ENCODE results near the gene ERGIC1.

Gene ERGIC1

DNA sequence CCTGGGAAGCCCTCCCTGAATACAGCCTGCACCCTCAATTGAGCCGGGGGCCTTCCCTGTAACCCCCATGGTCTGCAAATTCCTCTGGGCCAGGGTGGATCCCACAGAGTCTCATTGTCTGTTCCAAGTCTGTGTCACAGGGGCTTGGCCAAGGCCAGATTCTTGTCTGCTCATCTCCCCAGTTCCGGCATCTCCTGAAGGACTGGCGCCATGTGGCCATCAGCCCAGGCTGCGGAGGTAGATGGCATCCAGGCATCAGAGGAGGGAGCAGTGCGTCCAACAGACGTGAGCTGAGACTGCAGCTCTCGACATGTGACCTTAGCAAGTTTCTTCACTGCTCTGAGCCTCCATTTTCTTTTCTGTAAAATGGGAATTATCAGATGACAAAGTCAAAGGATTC is 87.9 kb downstream of the ERGIC1 start:
- DNase-seq (ENCODE audit: low read depth), result no peak

DNA sequence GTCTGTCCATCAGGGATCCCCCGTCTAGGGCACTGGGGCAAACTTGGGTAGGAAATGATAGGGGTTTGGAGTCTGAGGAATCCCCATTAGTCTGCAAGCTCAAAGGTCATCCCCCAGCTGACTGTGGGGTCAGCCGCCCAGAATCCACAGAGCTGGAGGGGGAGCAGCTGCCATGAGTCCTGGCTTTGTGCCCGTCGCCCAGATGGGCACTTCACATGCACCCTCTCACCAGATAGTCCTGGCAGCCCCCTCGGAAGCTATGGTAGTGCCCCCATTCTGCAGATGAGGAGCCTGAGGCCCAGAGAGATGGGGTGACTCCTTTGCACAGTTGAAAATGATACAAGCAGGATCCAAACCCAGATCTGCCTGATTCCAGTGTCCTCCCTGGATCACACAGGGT is 89.5 kb downstream of the ERGIC1 start:
- no peak for DNase-seq (ENCODE audit: low read depth)

DNA sequence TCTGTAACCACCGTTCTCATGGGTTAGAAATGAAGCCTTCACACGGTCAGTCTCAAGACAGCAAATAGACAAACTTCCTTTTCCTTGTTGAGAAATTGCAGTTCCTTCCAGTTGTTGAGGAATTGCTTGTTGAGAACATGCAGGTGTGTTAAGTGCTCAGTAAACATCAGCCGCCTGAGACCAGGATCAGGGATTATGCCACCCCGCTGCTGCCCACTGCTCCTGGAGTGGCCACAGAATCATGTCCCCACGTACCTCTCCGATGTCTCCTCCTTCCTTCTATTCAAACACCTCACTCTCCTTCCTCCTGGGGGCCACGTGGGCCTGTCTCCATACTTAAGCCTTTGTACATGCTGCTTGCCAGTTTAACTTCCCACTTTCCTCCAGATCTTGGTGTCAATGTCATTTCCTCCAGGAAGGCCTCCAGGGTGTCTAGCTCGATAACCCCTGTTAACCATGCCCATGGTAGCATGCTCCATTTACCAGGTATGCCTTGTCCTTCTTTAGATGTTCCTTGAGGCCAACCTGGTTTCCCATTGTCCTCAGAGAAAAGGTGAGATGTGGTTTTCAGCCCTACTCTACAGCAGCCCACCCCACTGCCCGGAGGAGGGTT is 91.4 kb downstream of the ERGIC1 start:
- DNase-seq (ENCODE audit: low read depth), result no peak

DNA sequence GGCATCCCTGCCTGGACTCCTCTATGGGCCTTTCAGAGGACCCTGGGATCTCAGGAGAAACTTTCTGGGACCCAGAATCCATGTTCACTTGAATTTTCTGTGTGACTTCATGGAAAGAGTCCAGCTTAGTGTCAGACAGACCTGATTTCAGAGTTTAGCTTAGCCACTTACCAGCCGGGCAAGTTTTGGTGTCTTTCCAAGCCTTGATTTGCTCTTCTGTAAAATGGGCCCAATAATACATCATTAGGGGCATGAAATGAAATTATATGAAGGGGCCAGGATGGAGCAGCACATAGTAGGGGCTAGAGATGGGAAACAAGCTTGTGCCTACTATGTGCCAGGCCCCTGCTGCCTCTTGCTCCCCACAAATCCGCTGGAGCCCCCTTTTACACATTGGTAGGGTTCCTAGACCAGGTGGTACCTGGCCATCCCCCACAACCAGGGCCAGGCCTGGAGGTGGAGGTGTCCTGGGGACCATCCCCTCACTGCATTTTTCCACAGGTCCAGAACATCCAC is 92.0 kb downstream of the ERGIC1 start:
- DNase-seq (ENCODE audit: low read depth), result no peak

DNA sequence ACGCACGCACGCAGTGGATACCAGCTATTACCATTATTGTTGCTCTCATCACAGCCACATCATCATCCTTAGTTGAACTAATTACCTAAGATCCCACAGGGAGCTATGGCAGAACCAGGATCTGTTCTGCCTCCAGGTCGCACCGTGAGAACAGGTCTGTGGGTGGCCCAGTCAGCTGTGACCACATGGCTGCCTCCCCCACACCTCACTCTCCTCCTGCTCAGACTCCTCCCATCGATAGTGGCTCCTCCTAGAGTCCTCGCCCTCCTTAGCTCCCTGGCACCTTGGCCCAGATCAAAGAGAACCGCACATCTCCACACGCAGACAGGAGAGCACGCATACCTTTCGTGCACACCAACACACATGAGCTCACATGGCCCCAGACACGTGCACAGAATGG is 92.7 kb downstream of the ERGIC1 start:
- DNase-seq (ENCODE audit: low read depth), result no peak

DNA sequence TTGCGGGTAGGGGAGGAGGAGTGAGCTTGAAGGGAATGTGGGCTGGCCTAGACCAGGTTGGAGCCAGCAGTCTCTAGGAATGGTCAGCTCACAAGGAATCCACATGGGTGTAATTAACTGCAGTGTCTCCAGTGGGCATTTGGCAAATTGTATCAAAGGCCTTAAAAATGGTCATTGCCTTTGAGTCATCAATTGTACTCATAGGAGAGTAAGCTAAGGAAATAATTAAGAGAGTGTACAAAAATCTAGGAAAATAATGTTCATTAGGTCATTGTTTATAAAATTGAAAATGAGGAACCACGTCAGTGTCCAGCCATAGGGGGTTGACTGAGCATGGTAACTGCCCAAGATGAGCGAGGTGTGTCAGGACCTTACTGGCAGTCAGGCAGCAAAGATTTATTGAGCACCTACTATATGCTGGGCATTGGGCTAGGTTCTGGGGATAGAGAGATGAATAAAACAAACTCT is 95.4 kb downstream of the ERGIC1 start:
- no peak for DNase-seq (ENCODE audit: low read depth)

DNA sequence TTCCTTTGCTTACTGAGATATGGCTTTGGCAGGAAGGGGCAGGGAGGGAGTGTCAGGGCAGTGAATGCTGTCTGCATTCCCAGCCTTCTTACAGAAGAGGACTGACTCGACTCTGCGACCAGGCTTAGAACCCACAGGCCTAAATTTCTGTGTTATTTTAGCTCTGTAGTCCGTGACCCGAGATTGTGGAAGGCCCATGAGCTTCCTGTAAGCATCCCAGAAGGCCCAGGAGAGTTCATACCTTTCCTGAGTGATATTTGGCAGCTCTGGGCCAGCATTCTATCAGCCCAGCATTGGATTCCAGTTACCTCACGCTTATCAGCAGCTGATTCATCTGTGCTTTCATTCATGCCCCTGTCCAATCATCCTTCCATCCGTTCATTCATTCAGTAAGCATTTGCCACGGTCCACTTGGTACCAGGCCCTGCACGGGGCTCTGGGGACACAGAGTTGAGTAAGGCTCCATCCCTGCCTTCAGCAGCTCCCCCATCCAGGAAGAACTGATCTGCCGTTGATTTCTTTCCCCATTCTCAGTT is 97.0 kb downstream of the ERGIC1 start:
- DNase-seq (ENCODE audit: low read depth), result no peak

DNA sequence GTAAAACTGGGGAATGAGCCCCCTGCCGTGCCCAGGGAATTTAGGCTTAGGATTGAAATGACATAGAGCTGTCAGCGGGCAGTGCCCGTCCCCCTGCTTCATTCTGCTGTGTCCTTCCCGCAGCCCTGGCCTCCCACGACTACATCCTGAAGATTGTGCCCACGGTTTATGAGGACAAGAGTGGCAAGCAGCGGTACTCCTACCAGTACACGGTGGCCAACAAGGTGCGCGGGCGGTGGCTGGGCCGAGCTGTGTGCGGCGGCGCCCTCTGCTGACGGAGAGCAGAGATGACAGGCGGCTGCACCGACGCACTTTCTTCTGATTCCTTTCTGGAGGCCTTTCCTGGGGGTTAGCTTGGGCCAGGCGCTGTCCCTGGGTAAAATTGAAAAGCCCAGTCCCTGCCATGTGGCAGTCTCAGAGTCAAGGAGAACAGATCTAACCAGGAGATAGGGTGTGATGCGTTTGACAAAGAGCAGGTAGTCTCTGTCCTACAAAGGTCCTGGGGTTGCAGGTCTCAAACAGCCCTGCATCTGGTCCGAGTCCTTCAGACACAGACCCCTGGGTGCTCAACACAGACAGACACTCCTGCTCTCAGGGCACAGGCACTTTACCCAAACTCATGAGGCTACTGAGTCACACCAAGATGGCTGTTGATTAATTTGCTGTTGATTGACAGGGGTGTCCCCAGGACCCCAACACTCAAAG is 98.4 kb downstream of the ERGIC1 start:
- DNase-seq (ENCODE audit: low read depth), result peak; percentile 63

DNA sequence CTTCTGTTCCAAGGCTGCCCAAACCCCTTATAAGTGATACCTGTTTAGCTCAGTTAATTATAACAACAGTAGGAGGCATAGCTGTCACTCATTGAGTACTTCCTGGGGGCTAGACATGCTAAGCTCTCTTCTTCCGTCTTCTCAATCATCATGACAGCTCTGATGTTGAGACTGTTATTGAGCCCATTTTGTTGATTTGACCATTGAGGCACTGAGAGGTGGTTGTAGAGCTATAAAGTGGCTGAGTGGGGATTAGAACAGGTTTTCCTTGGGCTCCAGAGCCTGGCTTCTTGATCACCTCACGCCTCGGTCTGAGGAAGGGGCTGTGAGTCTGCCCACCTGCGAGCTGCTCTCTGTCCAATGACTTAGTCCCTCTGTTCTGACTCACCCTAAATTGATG is 99.2 kb downstream of the ERGIC1 start:
- no peak for DNase-seq (ENCODE audit: low read depth)

DNA sequence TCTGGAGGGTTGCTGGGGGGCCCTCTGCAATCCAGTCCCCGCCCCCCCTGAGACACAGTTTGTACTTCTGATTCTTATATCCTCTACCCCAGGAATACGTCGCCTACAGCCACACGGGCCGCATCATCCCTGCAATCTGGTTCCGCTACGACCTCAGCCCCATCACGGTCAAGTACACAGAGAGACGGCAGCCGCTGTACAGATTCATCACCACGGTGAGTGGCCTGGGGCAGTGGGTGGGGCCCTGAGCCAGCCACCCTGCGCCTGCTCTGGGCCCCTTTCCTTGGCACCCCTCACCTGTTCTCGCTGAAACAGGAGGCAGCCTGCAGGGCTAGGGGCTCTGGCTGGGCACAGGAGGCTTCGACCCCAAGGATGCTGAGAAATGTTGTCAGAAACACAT is 101.0 kb downstream of the ERGIC1 start:
- no peak for DNase-seq (ENCODE audit: low read depth)

DNA sequence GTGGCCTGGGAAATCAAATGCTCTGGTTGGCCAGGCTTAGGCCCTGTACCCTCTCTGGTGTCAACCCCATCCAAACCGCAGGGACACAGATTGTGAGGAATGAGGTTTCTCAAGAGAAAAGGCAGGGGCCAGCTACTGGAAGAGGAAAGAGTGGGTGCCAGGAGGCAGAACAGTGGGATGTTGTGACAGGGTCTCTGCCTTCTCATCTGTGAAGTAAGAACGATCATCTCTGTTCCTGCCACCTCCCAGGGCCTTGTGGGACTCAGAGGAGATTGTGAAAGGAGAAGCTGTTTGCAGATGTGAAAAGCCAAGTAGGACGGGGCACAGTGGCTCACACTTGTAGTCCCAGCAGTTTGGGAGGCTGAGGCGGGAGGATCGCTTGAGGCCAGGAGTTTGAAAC is 102.3 kb downstream of the ERGIC1 start:
- DNase-seq (ENCODE audit: low read depth), result no peak

DNA sequence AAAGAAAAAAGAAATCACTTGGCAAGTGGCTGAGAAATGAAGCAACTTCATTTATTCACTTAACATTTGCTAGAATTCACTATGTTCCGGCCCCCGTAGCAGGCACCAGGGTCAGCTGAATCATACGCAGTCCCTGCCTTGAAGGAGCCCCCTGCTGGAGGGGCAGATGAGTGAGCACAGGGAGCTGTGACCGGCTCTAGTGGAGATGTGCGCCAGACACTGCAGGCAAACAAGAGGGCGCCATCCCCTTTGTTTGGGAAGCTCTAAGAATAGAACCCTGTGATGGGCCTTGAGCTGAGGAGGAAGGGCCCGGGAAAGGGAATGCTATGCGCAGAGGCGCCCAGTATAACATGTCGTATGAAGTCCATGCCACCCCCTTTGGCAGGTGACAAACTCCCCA is 105.0 kb downstream of the ERGIC1 start:
- no peak for DNase-seq (ENCODE audit: low read depth)

DNA sequence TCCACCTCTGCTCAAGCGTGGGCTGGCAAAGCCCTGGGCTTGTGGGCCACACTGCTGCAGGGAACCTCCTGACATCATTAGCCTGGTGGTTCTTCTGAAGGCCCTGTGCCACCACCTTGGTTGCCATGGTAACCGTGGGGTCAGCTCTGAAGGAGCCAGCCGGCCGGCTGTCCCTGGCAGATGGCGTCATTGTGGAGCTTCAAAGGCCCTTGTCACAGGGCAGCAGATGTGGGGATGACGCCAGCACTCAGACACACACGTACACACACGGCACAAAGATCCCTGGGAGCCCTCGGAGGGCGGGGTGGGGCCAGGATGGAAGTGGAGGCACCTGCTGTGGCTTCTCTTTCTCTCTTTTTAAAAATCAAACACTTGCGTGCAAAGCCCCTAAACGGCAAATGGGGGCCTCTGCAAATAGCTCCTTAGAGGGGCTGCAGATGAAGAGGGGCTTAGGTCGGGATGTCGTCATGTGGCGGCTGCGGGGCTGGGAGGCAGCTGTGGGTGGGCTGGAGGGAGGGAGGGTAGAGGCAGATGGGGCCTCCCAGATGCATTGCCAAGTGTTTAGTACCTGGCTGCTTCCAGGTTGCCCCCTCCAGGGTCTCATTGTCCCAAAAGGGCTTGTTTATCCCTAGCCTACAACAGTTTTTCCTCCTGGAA is 105.7 kb downstream of the ERGIC1 start:
- DNase-seq (ENCODE audit: low read depth), result no peak

DNA sequence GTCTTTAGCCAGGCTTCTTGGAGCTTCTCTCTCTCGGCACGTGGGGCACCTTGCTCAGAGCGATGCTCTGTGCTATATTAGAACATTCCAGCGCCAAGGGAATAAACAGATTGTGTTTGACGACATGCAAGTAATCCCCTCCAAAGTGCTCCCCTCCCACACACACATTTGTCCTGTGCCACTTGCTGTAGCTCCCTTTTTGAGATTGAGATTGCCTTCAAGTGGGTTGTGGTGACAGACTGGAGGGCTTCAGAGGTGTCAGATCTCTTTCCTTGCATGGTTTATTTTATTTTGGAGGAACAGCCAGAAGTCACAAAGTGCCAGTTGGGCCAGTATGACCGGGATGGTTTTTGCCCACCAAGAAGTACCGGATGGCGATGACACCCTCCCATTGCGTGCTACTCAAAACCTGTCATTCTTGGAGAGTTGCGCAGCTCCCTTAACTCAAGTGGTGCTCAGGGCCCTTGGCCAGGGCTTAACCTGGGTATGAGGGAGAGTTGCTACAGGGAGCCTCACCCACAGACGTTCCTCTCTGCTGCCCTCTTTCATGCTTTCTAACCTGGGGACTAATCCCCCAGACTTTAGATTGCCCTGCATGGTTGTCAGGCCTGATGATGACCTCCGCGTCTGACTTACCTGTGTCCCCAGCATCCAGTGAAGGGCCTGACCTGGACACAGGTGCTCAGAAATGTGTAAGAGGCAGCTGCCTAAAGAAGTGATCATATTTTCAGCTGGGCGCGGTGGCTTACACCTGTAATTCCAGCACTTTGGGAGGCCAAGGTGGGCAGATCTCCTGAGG is 106.4 kb downstream of the ERGIC1 start:
- DNase-seq (ENCODE audit: low read depth), result no peak

DNA sequence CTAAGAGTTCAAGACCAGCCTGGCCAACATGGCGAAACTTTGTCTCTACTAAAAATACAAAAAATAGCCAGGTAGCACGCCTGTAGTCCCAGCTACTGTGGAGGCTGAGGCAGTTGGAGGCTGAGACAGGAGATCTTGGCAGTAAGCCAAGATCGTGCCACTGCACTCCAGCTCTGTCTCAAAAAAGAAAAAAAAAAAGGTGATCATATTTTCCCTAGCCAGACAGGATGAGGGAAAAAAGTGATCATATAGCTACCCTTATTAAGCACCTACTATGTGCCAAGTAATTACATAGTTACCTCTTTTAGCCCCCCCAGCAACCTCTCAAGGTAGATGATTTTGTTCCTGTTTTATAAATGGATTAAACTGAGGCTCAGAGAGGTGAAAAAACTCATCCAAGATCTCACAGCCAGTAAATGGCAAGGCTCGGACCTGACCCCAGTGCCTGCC is 107.0 kb downstream of the ERGIC1 start:
- no peak for DNase-seq (ENCODE audit: low read depth)

DNA sequence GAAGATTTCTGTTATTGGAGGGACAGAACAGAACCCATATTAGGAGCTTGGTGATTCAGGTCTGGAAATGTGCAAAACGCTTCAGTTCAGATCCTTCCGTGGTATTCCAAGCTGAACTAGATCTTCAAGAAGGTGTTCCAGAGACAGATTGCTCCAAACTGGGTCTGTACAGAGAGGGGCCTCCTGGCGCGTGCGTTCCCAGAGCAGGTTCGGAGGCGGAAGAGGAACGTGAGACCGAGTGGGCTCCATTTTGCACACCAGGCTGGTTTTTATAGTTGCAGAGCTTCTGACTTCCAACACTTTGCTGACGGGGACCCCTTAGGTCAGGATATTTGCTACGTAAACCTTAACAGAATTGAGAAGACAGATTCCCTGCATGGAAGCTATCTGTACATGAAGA is 108.5 kb downstream of the ERGIC1 start:
- DNase-seq (ENCODE audit: low read depth), result no peak

DNA sequence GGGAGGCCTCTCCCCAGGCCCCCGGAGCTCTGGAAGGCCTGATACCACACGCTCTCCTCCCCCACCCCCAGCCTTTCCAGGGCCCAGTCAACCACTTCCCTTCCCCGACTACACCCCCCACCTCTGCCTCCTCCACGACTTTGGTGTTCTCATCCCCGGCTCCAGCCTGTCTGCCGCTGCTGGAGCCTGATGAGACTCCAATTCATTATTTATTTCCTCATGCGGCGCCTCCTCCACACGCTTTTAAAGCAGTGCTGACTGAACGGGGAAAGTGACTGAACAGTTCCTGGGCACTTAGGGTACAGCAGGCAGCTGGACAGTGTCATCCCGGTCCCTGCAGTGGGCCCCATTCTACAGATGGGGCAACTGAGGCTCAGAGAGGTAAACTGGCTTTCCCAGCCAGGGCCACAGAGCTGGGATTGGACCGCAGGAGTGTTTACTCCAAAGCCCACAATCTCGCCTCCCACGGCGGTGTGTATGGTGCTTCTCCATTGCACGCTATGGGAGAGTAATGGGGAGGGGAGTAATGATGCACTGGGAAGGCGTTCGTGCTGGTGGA is 109.3 kb downstream of the ERGIC1 start:
- no peak for DNase-seq (ENCODE audit: low read depth)

DNA sequence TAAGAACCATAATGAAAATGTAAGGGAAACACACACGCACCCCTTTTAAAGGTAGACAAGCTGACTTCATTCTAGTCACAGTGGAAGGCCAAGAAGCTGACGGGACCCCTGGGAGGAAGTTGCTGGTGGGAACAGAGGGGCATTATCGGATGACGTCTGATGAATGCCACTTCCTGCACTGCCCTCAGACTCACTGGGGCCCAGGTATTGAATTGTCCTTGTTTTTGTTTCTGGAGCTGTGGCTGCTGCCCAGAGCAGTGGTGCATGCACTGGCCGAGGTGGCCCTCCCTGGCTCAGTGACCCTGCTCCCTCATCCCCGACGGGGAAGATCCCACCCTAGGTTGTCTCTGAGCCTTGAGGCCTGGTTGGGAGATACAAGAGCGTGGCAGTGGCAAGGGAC is 109.9 kb downstream of the ERGIC1 start:
- DNase-seq (ENCODE audit: low read depth), result no peak

DNA sequence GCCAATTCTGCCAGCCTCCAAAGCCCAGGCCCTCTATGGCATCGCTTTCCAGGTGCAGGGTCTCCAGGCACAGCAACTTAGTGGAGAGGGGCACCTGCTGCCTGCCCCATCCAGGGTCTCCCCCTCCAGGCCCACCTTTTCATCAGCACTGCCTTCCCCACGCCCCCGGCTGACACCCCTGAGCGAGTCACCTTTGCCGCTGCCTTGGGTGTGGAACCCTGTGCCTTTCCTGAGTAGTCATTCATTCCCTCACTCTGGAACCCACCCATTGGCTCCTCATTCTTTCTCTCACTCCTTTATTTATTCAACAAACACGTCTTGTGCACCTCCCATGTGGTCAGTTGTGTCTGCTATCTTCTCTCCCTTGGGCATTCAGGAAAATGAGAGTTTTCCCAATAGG is 110.7 kb downstream of the ERGIC1 start:
- no peak for DNase-seq (ENCODE audit: low read depth)

DNA sequence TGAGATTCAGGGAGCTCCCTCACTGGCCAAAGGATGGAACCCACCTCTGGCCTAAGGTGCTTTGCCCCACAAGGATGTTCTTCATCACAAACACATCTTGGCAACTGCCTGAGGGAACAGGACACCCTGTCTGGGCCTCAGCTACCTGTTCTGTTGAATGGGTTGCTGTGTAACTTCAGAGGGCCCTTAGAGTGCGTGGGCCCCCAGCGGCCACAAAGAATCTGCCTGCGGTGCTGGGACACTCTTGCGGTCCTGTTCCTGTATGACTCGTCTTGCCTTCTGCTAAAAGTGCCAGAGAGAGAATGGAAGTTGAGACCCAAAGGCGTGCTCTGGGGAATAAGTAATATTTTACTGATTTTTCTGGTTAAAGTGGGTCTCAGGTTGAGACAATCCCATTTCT is 111.1 kb downstream of the ERGIC1 start:
- no peak for DNase-seq (ENCODE audit: low read depth)

DNA sequence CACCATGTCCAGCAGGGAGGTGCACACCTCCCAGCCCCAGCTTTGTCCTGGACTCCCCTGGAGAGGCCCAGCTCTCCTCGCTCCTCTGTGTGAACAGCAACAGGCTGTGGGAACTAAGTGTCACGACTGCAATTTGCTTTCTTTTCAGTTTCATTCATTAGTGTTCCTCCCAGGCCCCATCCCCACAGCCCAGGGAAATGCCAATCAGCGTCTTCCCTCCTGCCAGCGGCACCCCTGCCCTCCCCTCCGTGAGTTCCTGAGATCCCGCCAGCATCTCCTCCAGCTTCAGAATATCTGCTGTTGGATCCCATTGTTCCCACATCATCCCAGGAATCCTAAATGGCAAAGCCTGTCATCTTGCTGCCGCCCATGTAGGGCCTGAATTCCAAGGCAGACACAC is 112.1 kb downstream of the ERGIC1 start:
- no peak for DNase-seq (ENCODE audit: low read depth)

DNA sequence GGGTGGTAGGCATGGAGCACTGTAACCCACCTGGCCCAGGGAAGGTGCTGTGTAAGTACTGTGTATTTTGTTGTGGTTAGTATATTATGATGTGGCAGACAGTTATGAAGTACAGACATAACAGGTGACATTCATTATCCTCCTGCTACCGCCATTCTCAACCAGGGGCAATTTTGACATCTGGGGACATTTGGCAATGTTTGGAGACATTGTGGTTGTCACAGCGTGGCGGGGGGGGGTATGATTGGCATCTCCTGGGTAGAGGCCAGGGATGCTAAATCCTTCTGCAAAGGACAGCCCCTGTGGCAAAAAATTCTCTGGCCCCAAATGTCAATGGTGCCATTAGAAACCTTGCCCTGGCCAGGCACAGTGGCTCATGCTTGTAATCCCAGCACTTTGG is 115.4 kb downstream of the ERGIC1 start:
- no peak for DNase-seq (ENCODE audit: low read depth)
